ENCODE results near the gene GPAT2. TPM values are rescaled to one million over a fixed set of nuclear protein-coding genes. Genes with fewer than 3 reads are reported as not detected.

GPAT2 gene
- total and polyA plus RNA-seq, 2 of the 4 experiments (the other 2 are of a cell fraction): 0.36 to 0.53 TPM

DNA sequence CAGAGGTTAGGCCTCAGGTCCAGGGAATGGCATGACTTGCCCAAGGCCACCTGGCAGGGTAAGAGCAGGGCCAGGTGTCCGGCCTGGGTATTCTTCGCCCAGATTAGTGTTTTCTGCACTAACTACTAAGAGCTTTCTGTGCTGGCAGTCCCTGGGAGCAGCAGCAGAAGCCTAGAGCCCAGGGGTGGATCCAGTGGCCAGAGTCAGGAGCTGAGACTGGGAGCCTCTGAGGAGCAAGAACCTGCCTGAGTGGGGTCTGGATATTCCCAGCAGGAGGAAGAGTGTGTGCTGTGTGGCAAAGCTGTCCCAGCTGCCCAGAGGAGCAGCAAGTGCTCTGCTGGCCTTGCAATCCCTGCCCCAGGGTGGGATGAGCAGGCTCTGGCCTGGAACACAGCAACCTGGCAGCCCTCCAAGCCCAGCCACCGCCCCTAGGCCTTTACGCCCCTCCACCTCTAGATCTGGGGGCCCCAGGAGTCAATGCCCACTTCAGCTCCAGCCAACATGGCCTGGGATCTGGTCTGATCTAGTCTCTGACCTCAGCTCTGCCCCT, 30.7 kb upstream of the GPAT2 start:
- no peak overlapping the region for H3K4ac ChIP-seq (ENCODE audit: low read depth, low read length)
- H3K27me3 ChIP-seq (ENCODE audit: control insufficient read depth, insufficient read depth, low read length): peaks cover 13% of the 10 kb centered on the region
- ATAC-seq (ENCODE audit: low read depth) (no peak), DNase-seq (no peak)
- BruUV-seq (replicated peaks): no TSS peak
- no peak overlapping the region for H2BK20ac ChIP-seq (ENCODE audit: low read depth, low read length)
- no peak overlapping the region for H3K27ac ChIP-seq (ENCODE audit: insufficient read depth, low read length)
- H3K23ac ChIP-seq (ENCODE audit: low read depth, low read length): no peak overlapping the region
- no peaks in the 10 kb centered on the region for H3K36me3 ChIP-seq (ENCODE audit: control insufficient read depth, insufficient read depth, low read length)
- intact Hi-C loops (cut with micrococcal nuclease) (no loop called here), in situ Hi-C loops (cut with MboI; ENCODE audit: low sequenced_read_pairs) (loop anchor here (25.0 kb wide), 1 partner anchor 1597 kb away; the partner anchor contains the start of genes ACTR1B and C2orf92), dilution Hi-C loops (cut with HindIII; ENCODE audit: low sequenced_read_pairs, unreplicated experiment) (no loop called here)
- no peak overlapping the region for H4K91ac ChIP-seq (ENCODE audit: insufficient read depth, low read depth, low read length)
- H4K20me1 ChIP-seq (ENCODE audit: insufficient read depth, low read length): no peaks in the 10 kb centered on the region
- H2BK5ac ChIP-seq (ENCODE audit: low read depth, low read length, poor library complexity, severe bottlenecking): no peak overlapping the region
- H3K18ac ChIP-seq (ENCODE audit: low read depth, low read length): no peak overlapping the region
- no peaks in the 10 kb centered on the region for H3K9me1 ChIP-seq (ENCODE audit: insufficient read depth, low read length)
- H3K9me3 ChIP-seq (ENCODE audit: control insufficient read depth, insufficient read depth, low read length): no peaks in the 10 kb centered on the region
- H4K8ac ChIP-seq (ENCODE audit: low read depth in 2 of 2, low read length in 2 of 2): no peak overlapping the region
- H3K4me3 ChIP-seq (ENCODE audit: insufficient read depth, low read depth, low read length): no peak overlapping the region
- H3K4me1 ChIP-seq (ENCODE audit: control insufficient read depth, insufficient read depth, low read length): no peaks in the 10 kb centered on the region
- no peak overlapping the region for H2BK15ac ChIP-seq (ENCODE audit: low read depth, low read length)
- 68% methylated on average over 2 of the region's 4 CpGs; no CpG with 5 or more reads in 1 of the 2 experiments for WGBS, 2 experiments (ENCODE audit: extremely low coverage in 2 of 2, insufficient read length in 1 of 2)
- no peak overlapping the region for H3K56ac ChIP-seq (ENCODE audit: extremely low read depth, insufficient read depth, low read length)
- H3K9ac ChIP-seq (ENCODE audit: low read depth, low read length): no peak overlapping the region
- no peak overlapping the region for H2AFZ ChIP-seq (replicated peaks; ENCODE audit: low read length, poor library complexity)
- CTCF ChIA-PET: no interaction called here
- POLR2A ChIA-PET (ENCODE audit: unreplicated experiment): no interaction called here
- H3K79me1 ChIP-seq (ENCODE audit: low read depth in 1 of 2, low read length in 2 of 2): no peaks in the 10 kb centered on the region
- H2AK5ac ChIP-seq (ENCODE audit: low read depth, low read length): no peak overlapping the region
- no peak overlapping the region for H3K4me2 ChIP-seq (ENCODE audit: low read depth, low read length)
- H4K5ac ChIP-seq (ENCODE audit: low read depth, low read length): no peak overlapping the region
- no peak overlapping the region for H2AK9ac ChIP-seq (replicated peaks; ENCODE audit: low read depth, low read length, poor library complexity)
- H2BK120ac ChIP-seq (ENCODE audit: low read depth, low read length): no peak overlapping the region
- TF ChIP-seq FOS (IDR thresholded peaks at IDR 0.05; ENCODE audit: low read depth, low read length) (no peak), USF2 (IDR thresholded peaks at IDR 0.05; ENCODE audit: low read depth, low read length) (no peak), MXI1 (IDR thresholded peaks at IDR 0.05; ENCODE audit: borderline replicate concordance, low read depth, low read length) (no peak), POLR2A (IDR thresholded peaks at IDR 0.05; ENCODE audit: low read depth, low read length) (no peak), MAFK (IDR thresholded peaks at IDR 0.05; ENCODE audit: low read depth, low read length) (no peak), MAZ (IDR thresholded peaks at IDR 0.05; ENCODE audit: borderline replicate concordance, low read depth, low read length) (no peak), RFX5 (IDR thresholded peaks at IDR 0.05; ENCODE audit: low read depth, low read length) (no peak), RCOR1 (IDR thresholded peaks at IDR 0.05; ENCODE audit: insufficient replicate concordance, low read length) (no peak), CEBPB (IDR thresholded peaks at IDR 0.05; ENCODE audit: low read depth, low read length) (no peak), BHLHE40 (IDR thresholded peaks at IDR 0.05; ENCODE audit: low read depth, low read length) (no peak), SMC3 (IDR thresholded peaks at IDR 0.05; ENCODE audit: low read depth, low read length) (no peak), CHD1 (IDR thresholded peaks at IDR 0.05; ENCODE audit: low read depth, low read length) (no peak)
- no peak overlapping the region for H3K14ac ChIP-seq (replicated peaks; ENCODE audit: low read depth, low read length)

Measured in IMR-90 (cell line).